Suprapubic skin (tissue), 4 donors: ENCODE results near the gene NRP1. TPM values are rescaled to one million over a fixed set of nuclear protein-coding genes. Genes with fewer than 3 reads are reported as not detected.

Experiments used
- DNase-seq, 2 donors: peaks; one replicate each; pipeline ENCODE4 v3.0.0-alpha.2; 2019; ENCODE audit warnings: low spot score in 2 of 2
- H3K27ac ChIP-seq: fragments of 200-600 bp; sonication (generic); one replicate; pipeline ENCODE4 v1.5.1; 2019
- H3K27me3 ChIP-seq: fragments of 200-600 bp; sonication (generic); one replicate; pipeline ENCODE4 v1.5.1; 2019
- H3K36me3 ChIP-seq: fragments of 200-600 bp; sonication (generic); one replicate; pipeline ENCODE4 v1.5.1; 2019
- H3K4me1 ChIP-seq: fragments of 200-600 bp; sonication (generic); one replicate; pipeline ENCODE4 v1.5.1; 2019
- H3K4me3 ChIP-seq: fragments of 200-600 bp; sonication (generic); one replicate; pipeline ENCODE4 v1.5.1; 2019; ENCODE audit warnings: mild to moderate bottlenecking
- H3K9me3 ChIP-seq: fragments of 200-600 bp; sonication (generic); one replicate; pipeline ENCODE4 v1.5.1; 2019
- EP300 ChIP-seq: sonication (generic); formaldehyde crosslinking; IDR thresholded peaks from one replicate; pipeline ENCODE4 v1.6.1; 2017; ENCODE audit warnings: antibody characterized with exemption
- POLR2A ChIP-seq, 2 donors: fragments of 450-650 bp; IDR thresholded peaks; one replicate each; pipeline ENCODE4 v1.6.1; 2017; ENCODE audit warnings: antibody characterized with exemption in 2 of 2, mild to moderate bottlenecking in 2 of 2, moderate library complexity in 2 of 2
- POLR2AphosphoS5 ChIP-seq, 3 donors: sonication (generic); formaldehyde crosslinking; IDR thresholded peaks; one replicate each; pipeline ENCODE4 v1.6.1; 2017; ENCODE audit warnings: antibody characterized with exemption in 3 of 3
- WGBS: methylation state at CpG from one replicate; pipeline ENCODE4 v1.1.5; 2018; 5-methylcytosine and 5-hydroxymethylcytosine counted together
- total RNA-seq, 4 donors: library from RNA; depleted of rRNA; stranded (reverse); fragments of >200 nt; gene quantifications; one replicate each; pipeline ENCODE4 v1.1.0, GENCODE V29; 2016
- TF ChIP-seq, protein P1 (sequence below), 2 donors: fragments of 200-600 bp in 1 of 2; fragments of 450-650 bp in 1 of 2; sonication (generic) in 1 of 2; IDR thresholded peaks; one replicate each; pipeline ENCODE4 v1.5.1; 2016 to 2019; ENCODE audit warnings: antibody characterized with exemption in 2 of 2, mild to moderate bottlenecking in 1 of 2, moderate library complexity in 1 of 2

The NRP1 gene
- total RNA-seq, 4 donors from 2014 or later: 9.5 to 23.7 (median 18.2) TPM

DNA sequence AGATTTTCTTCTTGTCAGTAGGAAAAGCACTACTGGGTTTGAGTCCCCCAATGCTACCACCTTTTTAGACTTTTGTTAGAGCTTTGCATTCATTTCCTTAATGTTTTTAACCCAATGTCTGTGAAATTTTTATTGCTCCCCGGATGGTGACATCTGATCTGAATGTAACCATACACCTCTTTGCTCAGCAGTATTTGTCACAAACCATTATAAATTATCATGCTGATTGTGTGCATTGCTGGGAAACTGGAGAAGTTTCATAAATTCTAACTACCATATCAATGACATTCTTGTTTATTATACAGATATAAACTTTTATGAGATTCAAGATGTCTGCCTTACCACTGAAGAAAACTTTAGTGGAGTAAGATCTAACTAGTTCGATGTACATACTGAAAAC, 8.5 kb downstream of the NRP1 start:
- WGBS: 71% methylated on average over 2 of the region's 2 CpGs
- Histone ChIP-seq H3K4me3 (no peak overlapping the region), H3K27ac (no peak overlapping the region), H3K36me3 (peaks cover 9% of the 10 kb centered on the region), H3K27me3 (no peaks in the 10 kb centered on the region), H3K9me3 (no peaks in the 10 kb centered on the region), H3K4me1 (peaks cover 27% of the 10 kb centered on the region)
- TF ChIP-seq, protein P1, sequence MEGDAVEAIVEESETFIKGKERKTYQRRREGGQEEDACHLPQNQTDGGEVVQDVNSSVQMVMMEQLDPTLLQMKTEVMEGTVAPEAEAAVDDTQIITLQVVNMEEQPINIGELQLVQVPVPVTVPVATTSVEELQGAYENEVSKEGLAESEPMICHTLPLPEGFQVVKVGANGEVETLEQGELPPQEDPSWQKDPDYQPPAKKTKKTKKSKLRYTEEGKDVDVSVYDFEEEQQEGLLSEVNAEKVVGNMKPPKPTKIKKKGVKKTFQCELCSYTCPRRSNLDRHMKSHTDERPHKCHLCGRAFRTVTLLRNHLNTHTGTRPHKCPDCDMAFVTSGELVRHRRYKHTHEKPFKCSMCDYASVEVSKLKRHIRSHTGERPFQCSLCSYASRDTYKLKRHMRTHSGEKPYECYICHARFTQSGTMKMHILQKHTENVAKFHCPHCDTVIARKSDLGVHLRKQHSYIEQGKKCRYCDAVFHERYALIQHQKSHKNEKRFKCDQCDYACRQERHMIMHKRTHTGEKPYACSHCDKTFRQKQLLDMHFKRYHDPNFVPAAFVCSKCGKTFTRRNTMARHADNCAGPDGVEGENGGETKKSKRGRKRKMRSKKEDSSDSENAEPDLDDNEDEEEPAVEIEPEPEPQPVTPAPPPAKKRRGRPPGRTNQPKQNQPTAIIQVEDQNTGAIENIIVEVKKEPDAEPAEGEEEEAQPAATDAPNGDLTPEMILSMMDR (IDR thresholded peaks at IDR 0.05): no peak
- TF ChIP-seq POLR2AphosphoS5 (IDR thresholded peaks at IDR 0.05): no peak
- no peak for TF ChIP-seq POLR2A (IDR thresholded peaks at IDR 0.05)
- no peak for TF ChIP-seq EP300
- no peak for DNase-seq

DNA sequence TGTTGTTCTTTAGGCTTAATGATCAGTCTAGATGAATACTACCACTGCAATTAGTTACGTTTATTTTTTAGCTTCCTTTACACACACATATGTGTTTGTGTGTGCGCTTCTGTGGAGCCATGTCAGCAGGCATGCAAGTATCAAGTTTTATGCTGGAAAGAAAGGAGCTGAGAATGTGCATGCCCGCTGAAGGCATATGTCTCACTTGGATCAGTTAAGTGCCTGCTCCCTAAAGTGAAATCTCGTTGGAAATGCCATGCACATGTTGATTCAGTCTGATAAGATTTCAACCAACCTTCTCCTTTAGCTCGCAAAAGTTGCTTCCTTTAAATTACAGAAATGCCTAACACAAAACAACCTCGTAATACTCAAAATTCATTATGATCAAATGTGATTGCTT, 10.7 kb downstream of the NRP1 start:
- WGBS: 82% methylated on average over 6 of the region's 6 CpGs
- H3K36me3 ChIP-seq: peaks cover 5% of the 10 kb centered on the region
- H3K9me3 ChIP-seq: no peaks in the 10 kb centered on the region
- H3K27ac ChIP-seq: no peak overlapping the region
- no peak overlapping the region for H3K4me3 ChIP-seq
- peaks cover 15% of the 10 kb centered on the region for H3K4me1 ChIP-seq
- no peak for DNase-seq
- H3K27me3 ChIP-seq: no peaks in the 10 kb centered on the region
- no peak for TF ChIP-seq POLR2A (IDR thresholded peaks at IDR 0.05)
- TF ChIP-seq, protein P1 (IDR thresholded peaks at IDR 0.05): no peak
- no peak for TF ChIP-seq EP300
- TF ChIP-seq POLR2AphosphoS5 (IDR thresholded peaks at IDR 0.05): no peak

DNA sequence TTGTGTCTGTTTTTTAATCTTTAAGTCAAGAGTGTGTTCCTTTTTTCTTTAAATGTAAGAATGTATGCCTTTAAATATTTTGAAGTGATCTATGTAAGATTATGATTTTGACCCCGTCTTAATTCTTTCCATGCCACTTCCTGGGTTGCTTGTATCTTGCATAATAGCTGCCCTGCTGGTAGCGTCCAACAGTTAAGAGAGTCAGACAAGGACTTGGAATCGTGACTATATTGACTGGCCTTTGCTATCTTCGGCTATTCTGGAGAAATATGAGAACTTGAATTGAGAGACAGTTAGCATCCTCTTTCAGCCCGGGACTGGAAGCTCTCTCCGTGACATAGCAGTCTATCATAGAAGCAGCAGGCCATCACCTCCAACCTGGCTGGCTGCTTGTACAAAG, 13.0 kb downstream of the NRP1 start:
- TF ChIP-seq EP300 (no peak), POLR2A (IDR thresholded peaks at IDR 0.05) (no peak), POLR2AphosphoS5 (IDR thresholded peaks at IDR 0.05) (no peak)
- TF ChIP-seq, protein P1 (IDR thresholded peaks at IDR 0.05): no peak
- H3K36me3 ChIP-seq: no peaks in the 10 kb centered on the region
- H3K9me3 ChIP-seq: no peaks in the 10 kb centered on the region
- H3K4me3 ChIP-seq: no peak overlapping the region
- H3K27me3 ChIP-seq: no peaks in the 10 kb centered on the region
- DNase-seq: no peak
- no peak overlapping the region for H3K27ac ChIP-seq
- H3K4me1 ChIP-seq: peaks cover 16% of the 10 kb centered on the region
- 61% methylated on average over 6 of the region's 6 CpGs for WGBS

DNA sequence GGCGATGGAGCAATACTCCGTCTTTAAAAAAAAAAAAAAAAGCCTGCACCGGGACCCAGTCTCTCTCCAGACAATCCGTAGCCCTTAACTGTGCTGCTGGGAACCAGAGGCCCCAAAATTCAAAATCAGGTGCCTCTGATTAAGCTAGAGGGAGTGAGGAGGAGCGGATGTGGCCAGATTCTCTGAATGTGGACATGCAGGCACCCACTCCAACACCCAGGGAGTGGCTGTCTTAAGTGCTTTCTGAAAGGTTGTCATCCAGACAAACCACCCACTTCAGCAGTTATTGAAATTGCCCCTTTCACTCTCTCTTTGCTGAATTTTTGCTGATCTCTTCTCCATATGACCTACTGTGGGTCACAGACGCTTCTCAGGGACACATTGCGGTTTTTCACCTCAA, 14.2 kb downstream of the NRP1 start:
- H3K36me3 ChIP-seq: no peaks in the 10 kb centered on the region
- DNase-seq: no peak
- no peak overlapping the region for H3K27ac ChIP-seq
- H3K27me3 ChIP-seq: no peaks in the 10 kb centered on the region
- no peaks in the 10 kb centered on the region for H3K9me3 ChIP-seq
- H3K4me1 ChIP-seq: peaks cover 15% of the 10 kb centered on the region
- 94% methylated on average over 7 of the region's 7 CpGs for WGBS
- TF ChIP-seq POLR2A (IDR thresholded peaks at IDR 0.05) (no peak), POLR2AphosphoS5 (IDR thresholded peaks at IDR 0.05) (no peak), EP300 (no peak)
- TF ChIP-seq, protein P1 (IDR thresholded peaks at IDR 0.05): no peak
- no peak overlapping the region for H3K4me3 ChIP-seq

DNA sequence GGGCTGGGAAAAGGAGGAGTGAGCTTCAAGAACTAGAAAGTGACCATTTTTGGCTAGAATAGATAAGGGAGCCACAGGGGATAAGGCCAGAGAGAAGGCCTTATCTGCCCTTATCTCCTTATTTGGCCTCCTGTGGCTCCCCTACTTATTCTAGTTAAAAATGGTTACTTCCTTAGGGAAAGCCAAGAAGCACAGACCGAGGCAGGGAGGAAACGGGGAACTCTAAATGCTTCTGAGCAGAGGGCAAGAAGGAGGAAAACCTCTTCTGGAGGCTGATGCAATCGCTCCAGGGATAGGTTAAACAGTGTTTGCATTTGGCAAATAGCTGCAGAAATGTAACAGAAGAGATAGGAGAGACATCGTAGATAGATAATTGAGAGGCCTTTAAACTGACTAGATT, 18.6 kb downstream of the NRP1 start:
- Histone ChIP-seq H3K4me1 (peaks cover 20% of the 10 kb centered on the region), H3K27me3 (no peaks in the 10 kb centered on the region), H3K36me3 (no peaks in the 10 kb centered on the region), H3K4me3 (no peak overlapping the region), H3K9me3 (no peaks in the 10 kb centered on the region), H3K27ac (no peak overlapping the region)
- WGBS: 80% methylated on average over 4 of the region's 4 CpGs
- DNase-seq: no peak
- TF ChIP-seq, protein P1 (IDR thresholded peaks at IDR 0.05): no peak
- TF ChIP-seq POLR2A (IDR thresholded peaks at IDR 0.05) (no peak), EP300 (no peak), POLR2AphosphoS5 (IDR thresholded peaks at IDR 0.05) (no peak)
